Natural killer cell (primary cell): ENCODE data around the gene HSPG2. TPM values are rescaled to one million over a fixed set of nuclear protein-coding genes. Genes with fewer than 3 reads are reported as not detected.

ENCODE experiments used
- ATAC-seq, 3 donors: fragments of 150-1000 bp in 2 of 3; fragments of 200-7000 bp in 1 of 3; cut with Tn5 transposase; 1 replicate in 1 of 3; 2 replicates in 2 of 3; pipeline ENCODE4 v1.10.0; 2021; ENCODE audit warnings: mild to moderate bottlenecking in 2 of 3, moderate library complexity in 2 of 3
- DNase-seq, 2 donors: peaks; one replicate each; pipeline versions ENCODE4 v3.0.0 to v3.0.0-alpha.2; 2013 to 2021; ENCODE audit warnings: mixed read lengths in 1 of 2
- H3K27ac ChIP-seq: one replicate; pipeline ENCODE4 v1.5.1; 2013; ENCODE audit warnings: mild to moderate bottlenecking, low read length
- H3K27me3 ChIP-seq: one replicate; pipeline ENCODE4 v1.6.1; 2013; ENCODE audit warnings: low read length; ENCODE audit not compliant: control insufficient read depth, insufficient read depth
- H3K36me3 ChIP-seq: one replicate; pipeline ENCODE4 v1.6.1; 2013; ENCODE audit warnings: low read length; ENCODE audit not compliant: control insufficient read depth, insufficient read depth
- H3K4me1 ChIP-seq: one replicate; pipeline ENCODE4 v1.6.1; 2013; ENCODE audit warnings: low read length; ENCODE audit not compliant: control insufficient read depth, insufficient read depth
- H3K4me3 ChIP-seq: one replicate; pipeline ENCODE4 v1.5.1; 2013; ENCODE audit warnings: low read length
- H3K9me3 ChIP-seq: one replicate; pipeline ENCODE4 v1.6.1; 2013; ENCODE audit warnings: low read length; ENCODE audit not compliant: control insufficient read depth, insufficient read depth
- H3K27ac Mint-ChIP-seq, 2 donors: one replicate each; pipeline ENCODE4 v1.8.0; 2022; ENCODE audit warnings: mild to moderate bottlenecking in 2 of 2, mixed read lengths in 2 of 2, moderate library complexity in 1 of 2
- H3K27me3 Mint-ChIP-seq, 2 donors: one replicate each; pipeline ENCODE4 v1.8.0; 2022; ENCODE audit warnings: low read depth in 2 of 2, mixed read lengths in 2 of 2
- H3K36me3 Mint-ChIP-seq: one replicate; pipeline ENCODE4 v1.8.0; 2022; ENCODE audit warnings: mixed read lengths
- H3K4me1 Mint-ChIP-seq, 2 donors: one replicate each; pipeline ENCODE4 v1.8.0; 2022; ENCODE audit warnings: mixed read lengths in 2 of 2
- H3K4me3 Mint-ChIP-seq: one replicate; pipeline ENCODE4 v1.8.0; 2022; ENCODE audit warnings: mild to moderate bottlenecking, moderate library complexity, mixed read lengths
- H3K9me3 Mint-ChIP-seq, 2 donors: one replicate each; pipeline ENCODE4 v1.8.0; 2022; ENCODE audit warnings: mixed read lengths in 2 of 2
- CTCF ChIP-seq: fragments of 200-600 bp; IDR thresholded peaks from one replicate; pipeline ENCODE4 v1.8.0; 2022; ENCODE audit warnings: antibody characterized with exemption
- WGBS: methylation state at CpG from one replicate; pipeline ENCODE4 v1.1.7; 2013; ENCODE audit warnings: missing lambda C conversion rate; ENCODE audit not compliant: insufficient coverage; 5-methylcytosine and 5-hydroxymethylcytosine counted together
- intact Hi-C: fragments of 100-400 bp; cut with micrococcal nuclease; formaldehyde crosslinking; loops from one replicate; pipeline ENCODE4 v1.14.2; 2022
- total RNA-seq, 4 donors: library from RNA; stranded (reverse); fragments of 120-200 nt in 1 of 4; gene quantifications; one replicate each; pipeline versions ENCODE4 v1.2.3 to v1.2.4, GENCODE V29; 2013 to 2022

HSPG2 gene
- total RNA-seq, 3 donors from 2014 or later (not counting 1 experiment from before 2014, with no cell fraction given) = 0.54 to 0.93 (median 0.90) TPM

GRCh38 chr1:21955058-21955457 lies 17.9 kb upstream of the HSPG2 start:
- no peak for TF ChIP-seq CTCF
- Mint-ChIP-seq H3K4me1 (peaks cover 0 to 9% of the 10 kb centered on the region in 2 donors), H3K36me3 (no peaks in the 10 kb centered on the region), H3K27ac (no peak overlapping the region), H3K27me3 (peaks cover 0 to 4% of the 10 kb centered on the region in 2 donors), H3K9me3 (no peaks in the 10 kb centered on the region), H3K4me3 (no peak overlapping the region)
- no peaks in the 10 kb centered on the region for H3K9me3 ChIP-seq
- H3K27me3 ChIP-seq = no peaks in the 10 kb centered on the region
- H3K36me3 ChIP-seq = no peaks in the 10 kb centered on the region
- no peak overlapping the region for H3K4me3 ChIP-seq
- ATAC-seq (no peak), DNase-seq (no peak)
- H3K27ac ChIP-seq = no peak overlapping the region
- intact Hi-C loops = no loop called here
- peaks cover 12% of the 10 kb centered on the region for H3K4me1 ChIP-seq
- WGBS = 88% methylated on average over 13 of the region's 16 CpGs

GRCh38 chr1:21952786-21953520 lies 15.8 kb upstream of the HSPG2 start:
- Mint-ChIP-seq H3K9me3 (no peaks in the 10 kb centered on the region), H3K4me3 (no peak overlapping the region), H3K4me1 (peaks cover 0 to 9% of the 10 kb centered on the region in 2 donors), H3K36me3 (no peaks in the 10 kb centered on the region), H3K27ac (no peak overlapping the region), H3K27me3 (peaks cover 0 to 1% of the 10 kb centered on the region in 2 donors)
- no peak overlapping the region for H3K27ac ChIP-seq
- TF ChIP-seq CTCF = no peak
- DNase-seq (no peak), ATAC-seq (no peak)
- peaks cover 12% of the 10 kb centered on the region for H3K4me1 ChIP-seq
- no peaks in the 10 kb centered on the region for H3K9me3 ChIP-seq
- no peaks in the 10 kb centered on the region for H3K36me3 ChIP-seq
- intact Hi-C loops = no loop called here
- H3K4me3 ChIP-seq = no peak overlapping the region
- no peaks in the 10 kb centered on the region for H3K27me3 ChIP-seq
- WGBS = 81% methylated on average over 4 of the region's 6 CpGs

GRCh38 chr1:21951226-21951870 lies 14.2 kb upstream of the HSPG2 start:
- ATAC-seq = no peak
- Mint-ChIP-seq H3K4me1 (no peaks in the 10 kb centered on the region), H3K9me3 (no peaks in the 10 kb centered on the region)

More at GRCh38 chr1:21951226-21951870, 14.2 kb upstream of the HSPG2 start:
- no peaks in the 10 kb centered on the region for H3K27me3 ChIP-seq
- Mint-ChIP-seq H3K4me3 (no peak overlapping the region), H3K27me3 (no peaks in the 10 kb centered on the region), H3K36me3 (no peaks in the 10 kb centered on the region), H3K27ac (no peak overlapping the region)
- 80% methylated on average over 12 of the region's 12 CpGs for WGBS
- H3K4me1 ChIP-seq = no peaks in the 10 kb centered on the region
- DNase-seq = no peak
- TF ChIP-seq CTCF = no peak
- H3K27ac ChIP-seq = no peak overlapping the region
- H3K9me3 ChIP-seq = no peaks in the 10 kb centered on the region
- intact Hi-C loops = no loop called here
- no peak overlapping the region for H3K4me3 ChIP-seq
- no peaks in the 10 kb centered on the region for H3K36me3 ChIP-seq
